Kidney epithelial cell (primary cell): Measurements from ENCODE around the gene FAM53B. TPM values are rescaled to one million over a fixed set of nuclear protein-coding genes. Genes with fewer than 3 reads are reported as not detected.

Experiments
- DNase-seq: peaks from one replicate; pipeline ENCODE4 v3.0.0-alpha.2; 2010; ENCODE audit warnings: low read depth
- H3K27me3 ChIP-seq: 2 replicates; pipeline ENCODE4 v1.6.0; 2011; ENCODE audit warnings: low read length; ENCODE audit not compliant: control insufficient read depth, insufficient read depth
- H3K36me3 ChIP-seq: 2 replicates; pipeline ENCODE4 v1.5.1; 2011; ENCODE audit warnings: low read length; ENCODE audit not compliant: control insufficient read depth, insufficient read depth
- H3K4me3 ChIP-seq: 2 replicates; pipeline ENCODE4 v1.5.1; 2011; ENCODE audit warnings: low read depth, mild to moderate bottlenecking, control low read depth, low read length
- CTCF ChIP-seq: IDR thresholded peaks from 2 replicates; pipeline ENCODE4 v1.5.1; 2011; ENCODE audit warnings: mild to moderate bottlenecking, moderate library complexity, low read length, control low read depth, inconsistent platforms; ENCODE audit not compliant: insufficient read depth, poor library complexity, severe bottlenecking
- total RNA-seq: library from RNA; depleted of rRNA; stranded (reverse); fragments of >200 nt; gene quantifications from 2 replicates; pipeline ENCODE4 v1.2.3, GENCODE V29; 2015

FAM53B gene
- total RNA-seq, 1 donor from 2014 or later, result 16.1 TPM

GRCh38 chr10:124574456-124575070, 169.6 kb downstream of the FAM53B start:
- H3K4me3 ChIP-seq, result no peak overlapping the region
- TF ChIP-seq CTCF, result no peak
- H3K36me3 ChIP-seq, result no peaks in the 10 kb centered on the region
- H3K27me3 ChIP-seq, result no peaks in the 10 kb centered on the region
- no peak for DNase-seq

GRCh38 chr10:124573726-124574455, 170.3 kb downstream of the FAM53B start:
- DNase-seq, result no peak
- no peaks in the 10 kb centered on the region for H3K36me3 ChIP-seq
- no peak overlapping the region for H3K4me3 ChIP-seq
- no peaks in the 10 kb centered on the region for H3K27me3 ChIP-seq
- no peak for TF ChIP-seq CTCF

- Histone ChIP-seq H3K36me3 (no peaks in the 10 kb centered on the region), H3K4me3 (no peak overlapping the region), H3K27me3 (no peaks in the 10 kb centered on the region)
- no peak for TF ChIP-seq CTCF
- DNase-seq, result no peak
Observed at GRCh38 chr10:124572751-124573150, 171.4 kb downstream of the FAM53B start.

GRCh38 chr10:124570646-124571045, 173.5 kb downstream of the FAM53B start:
- no peaks in the 10 kb centered on the region for H3K36me3 ChIP-seq
- H3K4me3 ChIP-seq, result no peak overlapping the region
- DNase-seq, result no peak
- H3K27me3 ChIP-seq, result peaks cover 12% of the 10 kb centered on the region
- no peak for TF ChIP-seq CTCF

GRCh38 chr10:124569623-124570470, 174.3 kb downstream of the FAM53B start:
- DNase-seq, result no peak
- Histone ChIP-seq H3K27me3 (peaks cover 20% of the 10 kb centered on the region), H3K4me3 (no peak overlapping the region), H3K36me3 (no peaks in the 10 kb centered on the region)
- TF ChIP-seq CTCF, result no peak

Other genes starting within 250 kb of the FAM53B start
- 13.5 and 14.5 TPM in 2 replicates for gene EEF1AKMT2, start 47.5 kb upstream of the FAM53B start, total RNA-seq
- gene ABRAXAS2, start 57.4 kb upstream of the FAM53B start, total RNA-seq, result 15.6 and 19.7 TPM in 2 replicates
- 15.0 and 18.9 TPM in 2 replicates for gene ZRANB1, start 197.7 kb upstream of the FAM53B start, total RNA-seq